Transverse colon (tissue), 4 donors: ENCODE results near the gene AKAP6.

Experiments used
- CTCF ChIP-seq, 5 experiments: fragments of 200-600 bp in 3 of 5; fragments of 450-650 bp in 2 of 5; sonication (generic) in 3 of 5; IDR thresholded peaks; 1 replicate in 2 of 5; 2 replicates in 3 of 5; pipeline ENCODE4 v1.5.1; 2016 to 2017; ENCODE audit warnings: antibody characterized with exemption in 5 of 5, inconsistent platforms in 3 of 5, mild to moderate bottlenecking in 2 of 5, moderate library complexity in 1 of 5
- POLR2AphosphoS5 ChIP-seq, 3 donors: sonication (generic); formaldehyde crosslinking; IDR thresholded peaks; one replicate each; pipeline ENCODE4 v1.6.1; 2016; ENCODE audit warnings: antibody characterized with exemption in 3 of 3

- TF ChIP-seq CTCF (IDR thresholded peaks at IDR 0.05): no peak
- no peak for TF ChIP-seq POLR2AphosphoS5 (IDR thresholded peaks at IDR 0.05)
Observed at GRCh38 chr14:32692441-32692840, 363.3 kb downstream of the AKAP6 start.
